Uterus (tissue), 2 donors: Measurements from ENCODE around the gene FBRSL1.

Source experiments
- POLR2A ChIP-seq, 2 donors: fragments of 450-650 bp; IDR thresholded peaks; one replicate each; pipeline ENCODE4 v1.6.1; 2016; ENCODE audit warnings: antibody characterized with exemption in 2 of 2, mild to moderate bottlenecking in 1 of 2, moderate library complexity in 1 of 2
- TF ChIP-seq, protein P1 (sequence below), 4 experiments: fragments of 200-600 bp in 2 of 4; fragments of 450-650 bp in 2 of 4; sonication (generic) in 2 of 4; IDR thresholded peaks; one replicate each; pipeline ENCODE4 v1.5.1; 2016 to 2019; ENCODE audit warnings: antibody characterized with exemption in 4 of 4, mild to moderate bottlenecking in 2 of 4, moderate library complexity in 1 of 4

DNA sequence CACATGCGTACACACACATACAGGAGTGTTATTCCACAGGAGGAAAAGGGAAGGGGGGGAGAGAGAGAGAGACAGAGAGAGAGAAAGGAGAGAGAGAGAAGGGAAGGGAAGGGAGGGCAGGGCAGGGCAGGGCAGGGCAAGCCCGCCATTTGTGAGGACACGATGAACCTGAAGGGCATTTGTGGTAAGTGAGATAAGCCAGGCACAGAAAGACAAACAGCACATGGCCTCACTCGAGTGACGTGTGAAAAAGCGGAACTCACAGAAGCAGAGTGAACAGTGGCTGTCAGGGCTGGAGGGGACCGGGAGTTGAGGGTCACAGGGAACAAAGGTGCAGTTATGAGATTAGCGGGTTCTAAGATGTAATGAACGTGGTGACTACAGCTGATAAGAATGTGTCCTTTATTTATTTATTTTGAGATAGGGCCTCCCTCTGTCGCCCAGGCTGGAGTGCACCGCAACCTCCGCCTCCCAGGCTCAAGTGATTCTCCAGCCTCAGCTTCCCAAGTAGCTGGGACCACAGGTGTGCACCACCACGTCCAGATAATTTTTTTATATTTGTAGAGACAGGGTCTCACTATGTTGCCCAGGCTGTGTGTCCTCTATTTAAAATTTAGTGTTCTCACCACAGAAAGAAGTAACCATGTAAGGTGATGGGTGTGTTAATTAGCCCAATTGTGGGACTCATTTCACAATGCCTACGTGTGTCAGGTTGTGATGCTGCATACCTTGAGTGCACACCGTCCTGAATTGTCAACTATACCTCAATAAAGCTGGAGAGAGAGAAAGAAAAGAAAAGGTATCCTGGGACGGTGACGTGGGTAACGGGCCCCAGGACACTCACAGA, 18.7 kb upstream of the FBRSL1 start:
- TF ChIP-seq, protein P1, sequence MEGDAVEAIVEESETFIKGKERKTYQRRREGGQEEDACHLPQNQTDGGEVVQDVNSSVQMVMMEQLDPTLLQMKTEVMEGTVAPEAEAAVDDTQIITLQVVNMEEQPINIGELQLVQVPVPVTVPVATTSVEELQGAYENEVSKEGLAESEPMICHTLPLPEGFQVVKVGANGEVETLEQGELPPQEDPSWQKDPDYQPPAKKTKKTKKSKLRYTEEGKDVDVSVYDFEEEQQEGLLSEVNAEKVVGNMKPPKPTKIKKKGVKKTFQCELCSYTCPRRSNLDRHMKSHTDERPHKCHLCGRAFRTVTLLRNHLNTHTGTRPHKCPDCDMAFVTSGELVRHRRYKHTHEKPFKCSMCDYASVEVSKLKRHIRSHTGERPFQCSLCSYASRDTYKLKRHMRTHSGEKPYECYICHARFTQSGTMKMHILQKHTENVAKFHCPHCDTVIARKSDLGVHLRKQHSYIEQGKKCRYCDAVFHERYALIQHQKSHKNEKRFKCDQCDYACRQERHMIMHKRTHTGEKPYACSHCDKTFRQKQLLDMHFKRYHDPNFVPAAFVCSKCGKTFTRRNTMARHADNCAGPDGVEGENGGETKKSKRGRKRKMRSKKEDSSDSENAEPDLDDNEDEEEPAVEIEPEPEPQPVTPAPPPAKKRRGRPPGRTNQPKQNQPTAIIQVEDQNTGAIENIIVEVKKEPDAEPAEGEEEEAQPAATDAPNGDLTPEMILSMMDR (IDR thresholded peaks at IDR 0.05), result no peak
- no peak for TF ChIP-seq POLR2A (IDR thresholded peaks at IDR 0.05)
